Endothelial cell of umbilical vein (primary cell): Measurements from ENCODE around the gene TMEM234. TPM values are rescaled to one million over a fixed set of nuclear protein-coding genes. Genes with fewer than 3 reads are reported as not detected.

Experiments used
- BruUV-seq: library from RNA; stranded (reverse); fragments of 400-500 nt; replicated peaks from 2 replicates; lab custom pipeline; 2021; lab: Mats Ljungman, UMichigan
- CTCF ChIA-PET: fragments of 300-600, 350-600 bp; sonication (Branson Sonifier 250); formaldehyde crosslinking; loops from one replicate; lab custom pipeline; 2021; ENCODE audit warnings: antibody characterized with exemption, inconsistent platforms; lab: Charles Lee
- POLR2A ChIA-PET: fragments of 300-600, 350-600 bp; sonication (Branson Sonifier 250); formaldehyde crosslinking; loops from one replicate; lab custom pipeline; 2021; ENCODE audit warnings: antibody characterized with exemption, inconsistent platforms; lab: Charles Lee
- DNase-seq: peaks from one replicate; pipeline ENCODE4 v3.0.0-alpha.2; 2011; ENCODE audit warnings: low read depth, low spot score
- FAIRE-seq: peaks from 2 replicates; lab custom pipeline; 2011; peaks lifted over from hg19 to GRCh38; lab: Jason Lieb, UNC
- H2AFZ ChIP-seq: 2 replicates; pipeline ENCODE4 v1.6.0; 2012; ENCODE audit warnings: low read depth, low read length, control low read depth, inconsistent platforms
- H3K27ac ChIP-seq: 2 replicates; pipeline ENCODE4 v1.5.1; 2011; ENCODE audit warnings: low read depth, mild to moderate bottlenecking, control low read depth, low read length, moderate library complexity; ENCODE audit not compliant: insufficient read depth
- H3K27me3 ChIP-seq, 2 experiments: 2 replicates each; pipeline versions ENCODE4 v1.6.0 to v1.6.1; 2011; ENCODE audit warnings: low read length in 2 of 2, mixed read lengths in 1 of 2; ENCODE audit not compliant: control insufficient read depth in 2 of 2, insufficient read depth in 2 of 2
- H3K36me3 ChIP-seq, 2 experiments: 2 replicates in 1 of 2; 3 replicates in 1 of 2; pipeline ENCODE4 v1.5.1; 2011; ENCODE audit warnings: low read length in 2 of 2, mild to moderate bottlenecking in 1 of 2, moderate library complexity in 1 of 2; ENCODE audit not compliant: control insufficient read depth in 2 of 2, insufficient read depth in 2 of 2; ENCODE audit errors: extremely low read depth in 1 of 2
- H3K4me1 ChIP-seq: 3 replicates; pipeline ENCODE4 v1.5.1; 2011; ENCODE audit warnings: mild to moderate bottlenecking, low read length; ENCODE audit not compliant: control insufficient read depth, insufficient read depth; ENCODE audit errors: extremely low read depth
- H3K4me2 ChIP-seq: 2 replicates; pipeline ENCODE4 v1.6.1; 2011; ENCODE audit warnings: low read length, control low read depth, mixed read lengths; ENCODE audit not compliant: insufficient read depth
- H3K4me3 ChIP-seq, 3 experiments: fragments of 200-600 bp in 1 of 3; sonication (generic), shearing (Covaris generic) in 1 of 3; replicated peaks in 1 of 3; 2 replicates each; pipeline ENCODE4 v1.5.1; 2011 to 2016; ENCODE audit warnings: control low read depth in 3 of 3, low read length in 3 of 3, mild to moderate bottlenecking in 2 of 3, inconsistent platforms in 1 of 3, low read depth in 1 of 3, moderate library complexity in 1 of 3; ENCODE audit not compliant: insufficient read depth in 1 of 3
- H3K79me2 ChIP-seq: 2 replicates; pipeline ENCODE4 v1.6.0; 2012; ENCODE audit warnings: low read length, inconsistent platforms; ENCODE audit not compliant: control insufficient read depth, insufficient read depth
- H3K9ac ChIP-seq: replicated peaks from 2 replicates; pipeline ENCODE3; 2011; ENCODE audit warnings: low read length, control low read depth; ENCODE audit not compliant: insufficient read depth; ENCODE audit errors: extremely low read depth
- H3K9me1 ChIP-seq: replicated peaks from 3 replicates; pipeline ENCODE4 v1.6.0; 2011; ENCODE audit warnings: mild to moderate bottlenecking, low read length; ENCODE audit not compliant: control insufficient read depth, insufficient read depth; ENCODE audit errors: extremely low read depth
- H3K9me3 ChIP-seq: replicated peaks from 2 replicates; pipeline ENCODE4 v1.5.1; 2012; ENCODE audit warnings: low read length, inconsistent platforms; ENCODE audit not compliant: control insufficient read depth, insufficient read depth
- H4K20me1 ChIP-seq: replicated peaks from 2 replicates; pipeline ENCODE3; 2011; ENCODE audit warnings: mild to moderate bottlenecking, low read length; ENCODE audit not compliant: control insufficient read depth, insufficient read depth; ENCODE audit errors: extremely low read depth
- EZH2 ChIP-seq: IDR thresholded peaks from 2 replicates; pipeline ENCODE4 v1.6.1; 2012; ENCODE audit warnings: borderline replicate concordance, low read depth, mild to moderate bottlenecking, moderate library complexity, low read length, inconsistent platforms; ENCODE audit not compliant: severe bottlenecking
- FOS ChIP-seq: IDR thresholded peaks from 2 replicates; pipeline ENCODE4 v1.6.1; 2011; ENCODE audit warnings: mild to moderate bottlenecking, low read length, moderate library complexity, borderline replicate concordance; ENCODE audit not compliant: insufficient read depth
- GATA2 ChIP-seq: IDR thresholded peaks from 2 replicates; pipeline ENCODE4 v1.7.0; 2011; ENCODE audit warnings: low read depth, mild to moderate bottlenecking, moderate library complexity, mixed read lengths, low read length; ENCODE audit not compliant: insufficient read length, insufficient read depth
- JUN ChIP-seq: IDR thresholded peaks from 2 replicates; pipeline ENCODE4 v1.6.1; 2011; ENCODE audit warnings: borderline replicate concordance, low read depth; ENCODE audit not compliant: insufficient read length, insufficient read depth
- MYC ChIP-seq: IDR thresholded peaks from one replicate; pipeline ENCODE4 v1.6.1; 2011; ENCODE audit warnings: mild to moderate bottlenecking, low read depth, low read length
- POLR2A ChIP-seq: IDR thresholded peaks from 2 replicates; pipeline ENCODE4 v1.6.1; 2012; ENCODE audit warnings: low read depth, mild to moderate bottlenecking, control low read depth, low read length
- POLR2AphosphoS5 ChIP-seq: IDR thresholded peaks from 2 replicates; pipeline ENCODE4 v1.6.1; 2012; ENCODE audit warnings: low read depth, mild to moderate bottlenecking, control low read depth, low read length, moderate library complexity; ENCODE audit not compliant: insufficient read depth
- dilution Hi-C: fragments of 300-500 bp; cut with MboI; formaldehyde crosslinking; loops from one replicate; pipeline ENCODE4 v1.15.0; 2019; ENCODE audit warnings: low sequenced_read_pairs; ENCODE audit not compliant: extremely low pct_ligation_motif_present
- intact Hi-C: fragments of 100-400 bp; cut with micrococcal nuclease; formaldehyde crosslinking; loops from one replicate; pipeline ENCODE4 v1.10.0; 2022
- polyA plus RNA-seq, 4 experiments: library from polyadenylated mRNA; depleted of rRNA in 3 of 4; stranded (reverse) in 3 of 4; unstranded in 1 of 4; fragments of >200 nt; gene quantifications; 2 replicates each; pipeline versions ENCODE4 v1.2.1 to v1.2.3, GENCODE V29; 2011 to 2012; ENCODE audit warnings: missing spikeins in 1 of 4
- total RNA-seq: library from RNA; stranded (reverse); gene quantifications from 2 replicates; pipeline ENCODE4 v1.2.3, GENCODE V29; 2021
- TF ChIP-seq, protein P1 (sequence below): IDR thresholded peaks from 2 replicates; pipeline ENCODE4 v1.6.1; 2011; ENCODE audit not compliant: insufficient read depth, insufficient read length
- TF ChIP-seq, protein P2 (sequence below), 2 donors: IDR thresholded peaks; 1 replicate in 1 of 2; 2 replicates in 1 of 2; pipeline ENCODE4 v1.5.1; 2011; ENCODE audit warnings: low read length in 2 of 2, mild to moderate bottlenecking in 2 of 2, moderate library complexity in 2 of 2, control low read depth in 1 of 2, inconsistent platforms in 1 of 2, low read depth in 1 of 2; ENCODE audit not compliant: insufficient read depth in 1 of 2; ENCODE audit errors: extremely low read depth in 1 of 2

The TMEM234 gene
- total and polyA plus RNA-seq, 2 donors (not counting 3 experiments of a cell fraction or from before 2014, with no cell fraction given), result 20.7 to 21.3 TPM

DNA sequence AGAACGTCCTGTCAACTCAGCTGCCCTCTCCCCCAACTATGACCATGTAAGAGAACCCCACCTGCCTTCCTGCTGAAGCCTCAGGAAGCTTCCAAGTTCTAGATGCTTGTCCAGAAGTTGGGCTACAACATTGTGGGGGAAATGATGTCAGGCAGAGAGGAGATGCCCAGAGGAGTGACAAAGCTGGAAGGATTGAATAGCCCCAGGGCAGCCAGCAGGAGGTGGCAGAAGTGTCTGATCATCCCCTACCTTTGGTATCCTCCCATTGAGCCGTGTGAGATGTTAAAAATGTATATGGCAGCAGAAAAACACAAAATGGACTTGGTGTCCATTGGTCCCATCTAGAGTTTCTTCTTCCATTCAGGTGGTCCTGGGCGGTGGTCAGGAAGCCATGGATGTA is 6.6 kb upstream of the TMEM234 start:
- dilution Hi-C loops (no loop called here), intact Hi-C loops (no loop called here)
- DNase-seq (no peak), FAIRE-seq (no peak)
- Histone ChIP-seq H3K9me1 (no peaks in the 10 kb centered on the region), H3K27ac (no peak overlapping the region), H2AFZ (no peak overlapping the region), H3K9me3 (no peaks in the 10 kb centered on the region), H3K4me3 (no peak overlapping the region), H3K27me3 (no peaks in the 10 kb centered on the region), H3K79me2 (peaks cover 8% of the 10 kb centered on the region), H3K36me3 (peaks cover 13 to 30% of the 10 kb centered on the region in 2 experiments), H3K4me1 (peaks cover 4% of the 10 kb centered on the region), H3K4me2 (no peak overlapping the region), H3K9ac (no peak overlapping the region), H4K20me1 (no peaks in the 10 kb centered on the region)
- TF ChIP-seq EZH2, result no peak
- TF ChIP-seq, protein P1, sequence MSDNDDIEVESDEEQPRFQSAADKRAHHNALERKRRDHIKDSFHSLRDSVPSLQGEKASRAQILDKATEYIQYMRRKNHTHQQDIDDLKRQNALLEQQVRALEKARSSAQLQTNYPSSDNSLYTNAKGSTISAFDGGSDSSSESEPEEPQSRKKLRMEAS, result no peak
- no peak for TF ChIP-seq GATA2
- no peak for TF ChIP-seq MYC
- no peak for TF ChIP-seq POLR2A
- TF ChIP-seq, protein P2, sequence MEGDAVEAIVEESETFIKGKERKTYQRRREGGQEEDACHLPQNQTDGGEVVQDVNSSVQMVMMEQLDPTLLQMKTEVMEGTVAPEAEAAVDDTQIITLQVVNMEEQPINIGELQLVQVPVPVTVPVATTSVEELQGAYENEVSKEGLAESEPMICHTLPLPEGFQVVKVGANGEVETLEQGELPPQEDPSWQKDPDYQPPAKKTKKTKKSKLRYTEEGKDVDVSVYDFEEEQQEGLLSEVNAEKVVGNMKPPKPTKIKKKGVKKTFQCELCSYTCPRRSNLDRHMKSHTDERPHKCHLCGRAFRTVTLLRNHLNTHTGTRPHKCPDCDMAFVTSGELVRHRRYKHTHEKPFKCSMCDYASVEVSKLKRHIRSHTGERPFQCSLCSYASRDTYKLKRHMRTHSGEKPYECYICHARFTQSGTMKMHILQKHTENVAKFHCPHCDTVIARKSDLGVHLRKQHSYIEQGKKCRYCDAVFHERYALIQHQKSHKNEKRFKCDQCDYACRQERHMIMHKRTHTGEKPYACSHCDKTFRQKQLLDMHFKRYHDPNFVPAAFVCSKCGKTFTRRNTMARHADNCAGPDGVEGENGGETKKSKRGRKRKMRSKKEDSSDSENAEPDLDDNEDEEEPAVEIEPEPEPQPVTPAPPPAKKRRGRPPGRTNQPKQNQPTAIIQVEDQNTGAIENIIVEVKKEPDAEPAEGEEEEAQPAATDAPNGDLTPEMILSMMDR (IDR thresholded peaks at IDR 0.05; ENCODE audit: extremely low read depth in 1 of 2, insufficient read depth in 1 of 2, low read depth in 1 of 2, low read length in 2 of 2), result no peak
- TF ChIP-seq FOS, result no peak
- TF ChIP-seq JUN, result no peak
- no peak for TF ChIP-seq POLR2AphosphoS5
- no TSS peak for BruUV-seq
- POLR2A ChIA-PET, result no interaction called here
- CTCF ChIA-PET, result interaction anchor here (1.5 to 3.2 kb wide), 3 partner anchors 13 to 88 kb away, joined by 7 to 13 read pairs (median 7); no protein-coding TSS in a partner anchor
